ENCODE data around the gene PPP6R3.

- TF ChIP-seq TFAP4 (IDR thresholded peaks at IDR 0.05; ENCODE audit: borderline replicate concordance, low read depth) (no peak), ZNF629 (CRISPR knock-in tag; conservative IDR thresholded peaks at IDR 0.05) (no peak), ZNF740 (CRISPR knock-in tag; IDR thresholded peaks at IDR 0.05) (no peak), PBX3 (CRISPR knock-in tag; IDR thresholded peaks at IDR 0.05; ENCODE audit: borderline replicate concordance) (no peak), ZFP1 (CRISPR knock-in tag; IDR thresholded peaks at IDR 0.05) (no peak), ZNF274 (CRISPR knock-in tag; IDR thresholded peaks at IDR 0.05) (no peak), NCOA1 (CRISPR knock-in tag; IDR thresholded peaks at IDR 0.05) (no peak), MED13 (CRISPR knock-in tag; IDR thresholded peaks at IDR 0.05) (no peak), RAD21 (CRISPR knock-in tag; IDR thresholded peaks at IDR 0.05) (no peak), PRDM10 (CRISPR knock-in tag; IDR thresholded peaks at IDR 0.05; ENCODE audit: low read depth) (no peak), ZHX1 (CRISPR knock-in tag; IDR thresholded peaks at IDR 0.05; ENCODE audit: low read depth) (no peak), SIN3A (IDR thresholded peaks at IDR 0.05; ENCODE audit: borderline replicate concordance, low read depth, low read length) (no peak)
Measured at GRCh38 chr11:68657021-68657780, 196.6 kb downstream of the PPP6R3 start.
